HL-60 (cell line): Measurements from ENCODE around the gene ELL2.

Experiments used
- GABPA ChIP-seq: IDR thresholded peaks from 2 replicates; pipeline ENCODE4 v1.6.1; 2012; ENCODE audit warnings: low read depth
- POLR2AphosphoS5 ChIP-seq: IDR thresholded peaks from 2 replicates; pipeline ENCODE4 v1.6.1; 2012; ENCODE audit warnings: low read depth
- TF ChIP-seq, protein P1 (sequence below): IDR thresholded peaks from one replicate; pipeline ENCODE4 v1.5.1; 2011; ENCODE audit warnings: low read length, control low read depth, inconsistent platforms; ENCODE audit not compliant: insufficient read depth
- TF ChIP-seq, protein P2 (sequence below): IDR thresholded peaks from 2 replicates; pipeline ENCODE4 v1.6.1; 2012; ENCODE audit warnings: low read depth; ENCODE audit not compliant: insufficient replicate concordance

DNA sequence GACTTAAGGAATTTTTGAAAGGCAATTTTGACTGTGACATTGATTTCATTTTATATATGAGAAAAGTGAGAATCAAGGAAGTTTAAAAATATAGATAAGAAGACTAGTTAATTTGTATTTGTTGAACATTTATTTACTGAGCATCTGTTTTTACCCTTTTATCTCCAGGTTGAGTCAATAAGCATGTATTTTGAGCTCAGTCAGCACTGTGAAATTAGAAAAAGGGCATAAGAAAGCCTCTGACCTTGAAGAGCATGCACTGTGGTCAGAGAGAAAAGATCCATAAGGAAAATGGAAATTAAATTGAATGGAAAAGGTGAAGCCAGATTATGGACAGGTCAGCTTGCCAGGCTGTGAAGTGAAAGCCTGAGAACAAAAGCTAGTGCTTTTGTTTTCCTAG, 44.4 kb downstream of the ELL2 start:
- TF ChIP-seq, protein P1, sequence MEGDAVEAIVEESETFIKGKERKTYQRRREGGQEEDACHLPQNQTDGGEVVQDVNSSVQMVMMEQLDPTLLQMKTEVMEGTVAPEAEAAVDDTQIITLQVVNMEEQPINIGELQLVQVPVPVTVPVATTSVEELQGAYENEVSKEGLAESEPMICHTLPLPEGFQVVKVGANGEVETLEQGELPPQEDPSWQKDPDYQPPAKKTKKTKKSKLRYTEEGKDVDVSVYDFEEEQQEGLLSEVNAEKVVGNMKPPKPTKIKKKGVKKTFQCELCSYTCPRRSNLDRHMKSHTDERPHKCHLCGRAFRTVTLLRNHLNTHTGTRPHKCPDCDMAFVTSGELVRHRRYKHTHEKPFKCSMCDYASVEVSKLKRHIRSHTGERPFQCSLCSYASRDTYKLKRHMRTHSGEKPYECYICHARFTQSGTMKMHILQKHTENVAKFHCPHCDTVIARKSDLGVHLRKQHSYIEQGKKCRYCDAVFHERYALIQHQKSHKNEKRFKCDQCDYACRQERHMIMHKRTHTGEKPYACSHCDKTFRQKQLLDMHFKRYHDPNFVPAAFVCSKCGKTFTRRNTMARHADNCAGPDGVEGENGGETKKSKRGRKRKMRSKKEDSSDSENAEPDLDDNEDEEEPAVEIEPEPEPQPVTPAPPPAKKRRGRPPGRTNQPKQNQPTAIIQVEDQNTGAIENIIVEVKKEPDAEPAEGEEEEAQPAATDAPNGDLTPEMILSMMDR = no peak
- TF ChIP-seq POLR2AphosphoS5 = no peak
- TF ChIP-seq, protein P2, sequence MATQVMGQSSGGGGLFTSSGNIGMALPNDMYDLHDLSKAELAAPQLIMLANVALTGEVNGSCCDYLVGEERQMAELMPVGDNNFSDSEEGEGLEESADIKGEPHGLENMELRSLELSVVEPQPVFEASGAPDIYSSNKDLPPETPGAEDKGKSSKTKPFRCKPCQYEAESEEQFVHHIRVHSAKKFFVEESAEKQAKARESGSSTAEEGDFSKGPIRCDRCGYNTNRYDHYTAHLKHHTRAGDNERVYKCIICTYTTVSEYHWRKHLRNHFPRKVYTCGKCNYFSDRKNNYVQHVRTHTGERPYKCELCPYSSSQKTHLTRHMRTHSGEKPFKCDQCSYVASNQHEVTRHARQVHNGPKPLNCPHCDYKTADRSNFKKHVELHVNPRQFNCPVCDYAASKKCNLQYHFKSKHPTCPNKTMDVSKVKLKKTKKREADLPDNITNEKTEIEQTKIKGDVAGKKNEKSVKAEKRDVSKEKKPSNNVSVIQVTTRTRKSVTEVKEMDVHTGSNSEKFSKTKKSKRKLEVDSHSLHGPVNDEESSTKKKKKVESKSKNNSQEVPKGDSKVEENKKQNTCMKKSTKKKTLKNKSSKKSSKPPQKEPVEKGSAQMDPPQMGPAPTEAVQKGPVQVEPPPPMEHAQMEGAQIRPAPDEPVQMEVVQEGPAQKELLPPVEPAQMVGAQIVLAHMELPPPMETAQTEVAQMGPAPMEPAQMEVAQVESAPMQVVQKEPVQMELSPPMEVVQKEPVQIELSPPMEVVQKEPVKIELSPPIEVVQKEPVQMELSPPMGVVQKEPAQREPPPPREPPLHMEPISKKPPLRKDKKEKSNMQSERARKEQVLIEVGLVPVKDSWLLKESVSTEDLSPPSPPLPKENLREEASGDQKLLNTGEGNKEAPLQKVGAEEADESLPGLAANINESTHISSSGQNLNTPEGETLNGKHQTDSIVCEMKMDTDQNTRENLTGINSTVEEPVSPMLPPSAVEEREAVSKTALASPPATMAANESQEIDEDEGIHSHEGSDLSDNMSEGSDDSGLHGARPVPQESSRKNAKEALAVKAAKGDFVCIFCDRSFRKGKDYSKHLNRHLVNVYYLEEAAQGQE = no peak
- TF ChIP-seq GABPA = no peak
